ENCODE measurements around the gene FBXW10B. TPM values are rescaled to one million over a fixed set of nuclear protein-coding genes. Genes with fewer than 3 reads are reported as not detected.

FBXW10B gene
- total RNA-seq, 1 donor from 2014 or later: 1.3 TPM

Other genes starting within 250 kb of the FBXW10B start
- 0.52 and 3.4 TPM in 2 replicates for gene CDRT4, start 152.1 kb downstream of the FBXW10B start, total RNA-seq
- gene TVP23C, start 56.2 kb downstream of the FBXW10B start, total RNA-seq: 6.7 and 8.4 TPM in 2 replicates
- gene TRIM16, start 64.6 kb upstream of the FBXW10B start, total RNA-seq: 62.9 and 77.9 TPM in 2 replicates
- gene ZNF286A, start 80.0 kb upstream of the FBXW10B start, total RNA-seq: 36.0 and 55.3 TPM in 2 replicates
- 0.05 TPM in 1 of 2 replicates, not detected in the other for gene TBC1D26, start 112.6 kb upstream of the FBXW10B start, total RNA-seq